HepG2 (cell line): ENCODE results near the gene DDHD1. TPM values are rescaled to one million over a fixed set of nuclear protein-coding genes. Genes with fewer than 3 reads are reported as not detected.

Experiments
- ATAC-seq: fragments of 200-7000 bp; cut with Tn5 transposase; 3 replicates; pipeline ENCODE4 v1.9.1; 2020; ENCODE audit warnings: mild to moderate bottlenecking, moderate library complexity
- BruUV-seq: library from RNA; stranded (reverse); fragments of 400-500 nt; replicated peaks from 2 replicates; lab custom pipeline; 2021; lab: Mats Ljungman, UMichigan
- CTCF ChIA-PET: fragments of 300-600 bp; formaldehyde crosslinking; extraction: SDS; loops from one replicate; lab custom pipeline; 2021; ENCODE audit warnings: low total read pairs, inconsistent platforms, low intra/inter-chr PET ratio; lab: Yijun Ruan, JAX
- POLR2A ChIA-PET: fragments of 350-600 bp; sonication (Branson Sonifier 250); formaldehyde crosslinking; loops from one replicate; lab custom pipeline; 2020; ENCODE audit warnings: antibody characterized with exemption, inconsistent platforms; lab: Yijun Ruan, JAX
- DNase-seq: peaks from one replicate; pipeline ENCODE4 v3.0.0-alpha.2; 2015; ENCODE audit warnings: low spot score
- FAIRE-seq: peaks from 3 replicates; lab custom pipeline; 2011; peaks lifted over from hg19 to GRCh38; lab: Jason Lieb, UNC
- H2AFZ ChIP-seq: one replicate; pipeline ENCODE4 v1.6.1; 2011; ENCODE audit warnings: low read length, inconsistent platforms
- H3K27ac ChIP-seq: fragments of 300-600 bp; 3 replicates; pipeline ENCODE4 v1.8.0; 2011; ENCODE audit warnings: mixed run types, mild to moderate bottlenecking, mixed read lengths, low read length, inconsistent platforms; ENCODE audit not compliant: insufficient read depth; ENCODE audit errors: extremely low read length
- H3K27me3 ChIP-seq, 2 experiments: fragments of 200-600 bp in 1 of 2; 2 replicates in 1 of 2; 3 replicates in 1 of 2; pipeline versions ENCODE4 v1.6.0 to v1.8.0; 2011; ENCODE audit warnings: low read length in 2 of 2, mild to moderate bottlenecking in 2 of 2, moderate library complexity in 2 of 2, inconsistent platforms in 1 of 2; ENCODE audit not compliant: insufficient read depth in 2 of 2, control insufficient read depth in 1 of 2
- H3K36me3 ChIP-seq, 2 experiments: fragments of 200-600 bp in 1 of 2; replicated peaks in 1 of 2; 2 replicates in 1 of 2; 3 replicates in 1 of 2; pipeline versions ENCODE4 v1.5.1 to v1.8.0; 2011; ENCODE audit warnings: low read length in 2 of 2, inconsistent platforms in 1 of 2; ENCODE audit not compliant: insufficient read depth in 2 of 2, control insufficient read depth in 1 of 2
- H3K4me1 ChIP-seq: 2 replicates; pipeline ENCODE4 v1.5.1; 2012; ENCODE audit warnings: low read length, inconsistent platforms; ENCODE audit not compliant: insufficient read depth
- H3K4me2 ChIP-seq: 2 replicates; pipeline ENCODE4 v1.6.0; 2011; ENCODE audit warnings: low read depth, low read length, inconsistent platforms
- H3K4me3 ChIP-seq, 3 experiments: fragments of 200-600 bp in 1 of 3; sonication (generic), shearing (Covaris generic) in 1 of 3; replicated peaks in 1 of 3; 2 replicates each; pipeline ENCODE4 v1.5.1; 2011 to 2016; ENCODE audit warnings: low read length in 3 of 3, inconsistent platforms in 2 of 3, low read depth in 2 of 3, mild to moderate bottlenecking in 2 of 3, control low read depth in 1 of 3, mixed read lengths in 1 of 3; ENCODE audit not compliant: insufficient read depth in 1 of 3
- H3K79me2 ChIP-seq: one replicate; pipeline ENCODE4 v1.6.1; 2011; ENCODE audit warnings: low read length, inconsistent platforms; ENCODE audit not compliant: insufficient read depth
- H3K9ac ChIP-seq: 2 replicates; pipeline ENCODE4 v1.6.0; 2011; ENCODE audit warnings: mild to moderate bottlenecking, low read depth, low read length, inconsistent platforms; ENCODE audit not compliant: insufficient read depth
- H3K9me3 ChIP-seq: 2 replicates; pipeline ENCODE4 v1.5.1; 2012; ENCODE audit warnings: mild to moderate bottlenecking, low read length
- H4K20me1 ChIP-seq: 2 replicates; pipeline ENCODE4 v1.6.0; 2011; ENCODE audit warnings: inconsistent platforms, mild to moderate bottlenecking, low read length, moderate library complexity; ENCODE audit not compliant: insufficient read depth
- CBX2 ChIP-seq, 2 experiments: fragments of 200-600 bp in 1 of 2; sonication (generic); formaldehyde crosslinking in 1 of 2; IDR thresholded peaks; 2 replicates each; pipeline versions ENCODE4 v1.7.0 to v1.8.1; 2018 to 2022; ENCODE audit warnings: low read depth in 2 of 2, low read length in 1 of 2, mild to moderate bottlenecking in 1 of 2, missing genetic modification reagents in 1 of 2
- FOXC1 ChIP-seq: sonication (generic); formaldehyde crosslinking; IDR thresholded peaks from 2 replicates; pipeline ENCODE4 v1.8.0; 2022; ENCODE audit warnings: mild to moderate bottlenecking, missing genetic modification reagents, borderline replicate concordance
- NCOA2 ChIP-seq: sonication (generic); formaldehyde crosslinking; IDR thresholded peaks from 2 replicates; pipeline ENCODE4 v1.8.0; 2022; ENCODE audit warnings: inconsistent platforms
- NR1H2 ChIP-seq: sonication (generic); formaldehyde crosslinking; IDR thresholded peaks from 2 replicates; pipeline ENCODE4 v1.8.1; 2022; ENCODE audit warnings: low read depth, missing genetic modification reagents, borderline replicate concordance
- POLR2G ChIP-seq: fragments of 200-400 bp; formaldehyde crosslinking; IDR thresholded peaks from 2 replicates; pipeline ENCODE4 v1.6.1; 2018; ENCODE audit warnings: mild to moderate bottlenecking, low read depth, low read length, moderate library complexity
- RFXAP ChIP-seq: sonication (generic); formaldehyde crosslinking; IDR thresholded peaks from 2 replicates; pipeline ENCODE4 v1.4.0; 2020; ENCODE audit warnings: missing genetic modification reagents, borderline replicate concordance
- TEAD3 ChIP-seq: optimal IDR thresholded peaks from 2 replicates; pipeline ENCODE3; 2016; ENCODE audit warnings: borderline replicate concordance
- XBP1 ChIP-seq: sonication (generic); formaldehyde crosslinking; IDR thresholded peaks from 2 replicates; pipeline ENCODE4 v1.5.0; 2020; ENCODE audit warnings: missing genetic modification reagents
- ZNF138 ChIP-seq: sonication (generic); formaldehyde crosslinking; IDR thresholded peaks from 2 replicates; pipeline ENCODE4 v1.5.0; 2020; ENCODE audit warnings: mild to moderate bottlenecking, low read depth, missing genetic modification reagents
- ZNF550 ChIP-seq: sonication (generic); formaldehyde crosslinking; IDR thresholded peaks from 2 replicates; pipeline ENCODE4 v1.4.0; 2020; ENCODE audit warnings: mild to moderate bottlenecking, missing genetic modification reagents, borderline replicate concordance
- WGBS: methylation state at CpG from one replicate; pipeline ENCODE4 v1.1.6; 2017; ENCODE audit warnings: low lambda C conversion rate; 5-methylcytosine and 5-hydroxymethylcytosine counted together
- in situ Hi-C: cut with HindIII; loops from 2 replicates; pipeline ENCODE4 v1.10.0; 2017; ENCODE audit warnings: low pct_unique_long_range_greater_than_20kb; ENCODE audit not compliant: extremely low pct_ligation_motif_present
- intact Hi-C: fragments of 100-400 bp; cut with micrococcal nuclease; formaldehyde crosslinking; loops from one replicate; pipeline ENCODE4 v1.10.0; 2022; ENCODE audit not compliant: unreplicated experiment
- polyA plus RNA-seq, 8 experiments: library from polyadenylated mRNA; depleted of rRNA in 3 of 8; stranded (reverse) in 7 of 8; unstranded in 1 of 8; fragments of >200 nt; fragmentation: Illumina TruSeq in 4 of 8; extraction: Trizol in 4 of 8; gene quantifications; 2 replicates each; pipeline versions ENCODE4 v1.2.1 to v1.2.3, GENCODE V29; 2011 to 2016; ENCODE audit warnings: low read depth in 4 of 8, missing spikeins in 1 of 8, mixed read lengths in 1 of 8; ENCODE audit not compliant: insufficient read depth in 1 of 8
- total RNA-seq, 5 experiments: library from RNA; depleted of rRNA; stranded (reverse); fragments of >200 nt; fragmentation: Illumina TruSeq; extraction: Trizol; gene quantifications; 2 replicates each; pipeline ENCODE4 v1.2.3, GENCODE V29; 2016; ENCODE audit warnings: low read depth in 1 of 5
- TF ChIP-seq, protein P1 (sequence below): sonication (generic); formaldehyde crosslinking; IDR thresholded peaks from 2 replicates; pipeline ENCODE4 v1.5.1; 2020; ENCODE audit warnings: mild to moderate bottlenecking, missing genetic modification reagents
- TF ChIP-seq, protein P2 (sequence below): sonication (generic); formaldehyde crosslinking; IDR thresholded peaks from 2 replicates; pipeline ENCODE4 v1.5.0; 2020; ENCODE audit warnings: missing genetic modification reagents
- TF ChIP-seq, protein P3 (sequence below): sonication (generic); formaldehyde crosslinking; IDR thresholded peaks from 2 replicates; pipeline ENCODE4 v1.8.1; 2022; ENCODE audit warnings: mild to moderate bottlenecking, missing genetic modification reagents
- TF ChIP-seq, protein P4 (sequence below): sonication (generic); formaldehyde crosslinking; IDR thresholded peaks from 2 replicates; pipeline ENCODE4 v1.4.0; 2020; ENCODE audit warnings: missing genetic modification reagents, borderline replicate concordance

Gene DDHD1
- total and polyA plus RNA-seq, 2 of the 13 experiments (the other 11 are each of a cell fraction or from before 2014, with no cell fraction given) = 4.6 to 8.3 TPM

DNA sequence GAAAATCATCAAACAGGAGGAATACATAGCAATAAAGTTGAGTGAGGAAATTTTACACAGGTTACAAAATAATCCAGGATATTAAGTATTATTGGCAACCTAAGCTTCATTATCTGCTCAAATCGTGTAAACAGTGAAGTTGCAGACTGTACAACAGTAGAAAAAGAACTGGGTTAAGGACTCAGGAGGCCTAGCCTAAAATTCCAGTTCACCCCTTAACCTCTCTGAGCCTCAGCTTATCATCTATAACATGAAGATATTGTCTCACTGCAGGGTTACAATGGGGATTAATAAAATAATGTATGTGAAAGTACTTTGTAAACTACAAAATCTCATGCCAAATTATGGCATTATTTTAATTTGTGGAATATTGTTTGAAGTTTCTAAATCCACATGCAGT lies 26.0 kb downstream of the DDHD1 start:
- no peaks in the 10 kb centered on the region for H3K9me3 ChIP-seq
- ChIA-PET POLR2A (no interaction called here), CTCF (no interaction called here)
- intact Hi-C loops = no loop called here
- no peak overlapping the region for H3K4me2 ChIP-seq
- no peaks in the 10 kb centered on the region for H3K36me3 ChIP-seq
- no peaks in the 10 kb centered on the region for H3K4me1 ChIP-seq
- FAIRE-seq (no peak), ATAC-seq (no peak), DNase-seq (no peak)
- no peaks in the 10 kb centered on the region for H3K27me3 ChIP-seq
- no peak overlapping the region for H2AFZ ChIP-seq
- in situ Hi-C loops = no loop called here
- H3K79me2 ChIP-seq = no peaks in the 10 kb centered on the region
- TF ChIP-seq NCOA2 = no peak
- TF ChIP-seq, protein P1, sequence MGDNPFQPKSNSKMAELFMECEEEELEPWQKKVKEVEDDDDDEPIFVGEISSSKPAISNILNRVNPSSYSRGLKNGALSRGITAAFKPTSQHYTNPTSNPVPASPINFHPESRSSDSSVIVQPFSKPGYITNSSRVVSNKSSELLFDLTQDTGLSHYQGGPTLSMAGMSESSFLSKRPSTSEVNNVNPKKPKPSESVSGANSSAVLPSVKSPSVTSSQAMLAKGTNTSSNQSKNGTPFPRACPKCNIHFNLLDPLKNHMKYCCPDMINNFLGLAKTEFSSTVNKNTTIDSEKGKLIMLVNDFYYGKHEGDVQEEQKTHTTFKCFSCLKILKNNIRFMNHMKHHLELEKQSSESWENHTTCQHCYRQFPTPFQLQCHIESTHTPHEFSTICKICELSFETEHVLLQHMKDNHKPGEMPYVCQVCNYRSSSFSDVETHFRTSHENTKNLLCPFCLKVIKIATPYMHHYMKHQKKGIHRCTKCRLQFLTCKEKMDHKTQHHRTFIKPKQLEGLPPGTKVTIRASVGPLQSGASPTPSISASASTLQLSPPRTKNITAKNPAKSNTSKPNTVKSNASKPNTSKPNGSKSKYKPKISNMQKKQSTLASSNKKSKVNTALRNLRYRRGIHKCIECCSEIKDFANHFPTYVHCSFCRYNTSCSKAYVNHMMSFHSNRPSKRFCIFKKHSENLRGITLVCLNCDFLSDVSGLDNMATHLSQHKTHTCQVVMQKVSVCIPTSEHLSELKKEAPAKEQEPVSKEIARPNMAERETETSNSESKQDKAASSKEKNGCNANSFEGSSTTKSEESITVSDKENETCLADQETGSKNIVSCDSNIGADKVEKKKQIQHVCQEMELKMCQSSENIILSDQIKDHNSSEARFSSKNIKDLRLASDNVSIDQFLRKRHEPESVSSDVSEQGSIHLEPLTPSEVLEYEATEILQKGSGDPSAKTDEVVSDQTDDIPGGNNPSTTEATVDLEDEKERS (CRISPR knock-in tag) = no peak
- no peak for TF ChIP-seq RFXAP (CRISPR knock-in tag)
- TF ChIP-seq CBX2 (IDR thresholded peaks at IDR 0.05; ENCODE audit: low read depth, low read length) = no peak
- no peak for TF ChIP-seq CBX2 (CRISPR knock-in tag; IDR thresholded peaks at IDR 0.05; ENCODE audit: low read depth)
- no peak for TF ChIP-seq ZNF138
- TF ChIP-seq, protein P2, sequence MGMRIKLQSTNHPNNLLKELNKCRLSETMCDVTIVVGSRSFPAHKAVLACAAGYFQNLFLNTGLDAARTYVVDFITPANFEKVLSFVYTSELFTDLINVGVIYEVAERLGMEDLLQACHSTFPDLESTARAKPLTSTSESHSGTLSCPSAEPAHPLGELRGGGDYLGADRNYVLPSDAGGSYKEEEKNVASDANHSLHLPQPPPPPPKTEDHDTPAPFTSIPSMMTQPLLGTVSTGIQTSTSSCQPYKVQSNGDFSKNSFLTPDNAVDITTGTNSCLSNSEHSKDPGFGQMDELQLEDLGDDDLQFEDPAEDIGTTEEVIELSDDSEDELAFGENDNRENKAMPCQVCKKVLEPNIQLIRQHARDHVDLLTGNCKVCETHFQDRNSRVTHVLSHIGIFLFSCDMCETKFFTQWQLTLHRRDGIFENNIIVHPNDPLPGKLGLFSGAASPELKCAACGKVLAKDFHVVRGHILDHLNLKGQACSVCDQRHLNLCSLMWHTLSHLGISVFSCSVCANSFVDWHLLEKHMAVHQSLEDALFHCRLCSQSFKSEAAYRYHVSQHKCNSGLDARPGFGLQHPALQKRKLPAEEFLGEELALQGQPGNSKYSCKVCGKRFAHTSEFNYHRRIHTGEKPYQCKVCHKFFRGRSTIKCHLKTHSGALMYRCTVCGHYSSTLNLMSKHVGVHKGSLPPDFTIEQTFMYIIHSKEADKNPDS = no peak
- TF ChIP-seq, protein P3, sequence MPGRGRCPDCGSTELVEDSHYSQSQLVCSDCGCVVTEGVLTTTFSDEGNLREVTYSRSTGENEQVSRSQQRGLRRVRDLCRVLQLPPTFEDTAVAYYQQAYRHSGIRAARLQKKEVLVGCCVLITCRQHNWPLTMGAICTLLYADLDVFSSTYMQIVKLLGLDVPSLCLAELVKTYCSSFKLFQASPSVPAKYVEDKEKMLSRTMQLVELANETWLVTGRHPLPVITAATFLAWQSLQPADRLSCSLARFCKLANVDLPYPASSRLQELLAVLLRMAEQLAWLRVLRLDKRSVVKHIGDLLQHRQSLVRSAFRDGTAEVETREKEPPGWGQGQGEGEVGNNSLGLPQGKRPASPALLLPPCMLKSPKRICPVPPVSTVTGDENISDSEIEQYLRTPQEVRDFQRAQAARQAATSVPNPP (CRISPR knock-in tag) = no peak
- TF ChIP-seq XBP1 = no peak
- no peak for TF ChIP-seq NR1H2 (CRISPR knock-in tag)
- no peak for TF ChIP-seq ZNF550 (CRISPR knock-in tag)
- TF ChIP-seq, protein P4, sequence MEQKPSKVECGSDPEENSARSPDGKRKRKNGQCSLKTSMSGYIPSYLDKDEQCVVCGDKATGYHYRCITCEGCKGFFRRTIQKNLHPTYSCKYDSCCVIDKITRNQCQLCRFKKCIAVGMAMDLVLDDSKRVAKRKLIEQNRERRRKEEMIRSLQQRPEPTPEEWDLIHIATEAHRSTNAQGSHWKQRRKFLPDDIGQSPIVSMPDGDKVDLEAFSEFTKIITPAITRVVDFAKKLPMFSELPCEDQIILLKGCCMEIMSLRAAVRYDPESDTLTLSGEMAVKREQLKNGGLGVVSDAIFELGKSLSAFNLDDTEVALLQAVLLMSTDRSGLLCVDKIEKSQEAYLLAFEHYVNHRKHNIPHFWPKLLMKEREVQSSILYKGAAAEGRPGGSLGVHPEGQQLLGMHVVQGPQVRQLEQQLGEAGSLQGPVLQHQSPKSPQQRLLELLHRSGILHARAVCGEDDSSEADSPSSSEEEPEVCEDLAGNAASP (CRISPR knock-in tag) = no peak
- TF ChIP-seq TEAD3 (CRISPR knock-in tag) = no peak
- no peak for TF ChIP-seq POLR2G
- TF ChIP-seq FOXC1 = no peak
- H3K27ac ChIP-seq = no peak overlapping the region
- H3K4me3 ChIP-seq = no peak overlapping the region
- H3K9ac ChIP-seq = no peak overlapping the region
- no TSS peak for BruUV-seq
- H4K20me1 ChIP-seq = no peaks in the 10 kb centered on the region
- 60% methylated on average over 1 of the region's 1 CpG for WGBS
